HG03175 (cell line): ENCODE measurements around the gene DUSP3.
"Not testable (repeated sequence)": the region's sequence is repeated elsewhere in the genome, so short reads cannot be mapped to it uniquely, and the experiment has no call there.

Experiments used
- ATAC-seq: cut with Tn5 transposase; IDR thresholded peaks from one replicate; pipeline ENCODE4 v1.9.1; 2021; ENCODE audit warnings: mild to moderate bottlenecking, moderate library complexity; ENCODE audit not compliant: unreplicated experiment

Gene DUSP3

DNA sequence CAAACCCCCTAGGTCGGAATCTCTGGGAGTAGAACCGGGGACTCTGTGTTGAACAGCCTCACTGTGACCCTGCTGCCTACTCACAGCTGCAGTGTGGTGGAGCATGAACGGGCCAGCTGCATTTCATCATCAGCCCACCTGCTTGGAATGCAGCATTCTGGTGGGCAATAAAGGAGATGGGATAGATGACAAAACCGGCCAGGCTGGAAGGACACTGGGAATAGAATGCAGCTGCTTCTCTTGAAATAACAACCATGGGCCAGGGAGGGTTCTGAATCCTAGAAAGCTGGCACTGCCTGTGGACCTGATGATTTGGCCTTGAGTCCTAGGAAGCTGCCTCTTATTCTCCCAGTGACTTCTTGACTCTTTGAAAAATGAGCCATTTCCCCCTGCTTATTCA lies 25.0 kb upstream of the DUSP3 start:
- ATAC-seq = no peak

DNA sequence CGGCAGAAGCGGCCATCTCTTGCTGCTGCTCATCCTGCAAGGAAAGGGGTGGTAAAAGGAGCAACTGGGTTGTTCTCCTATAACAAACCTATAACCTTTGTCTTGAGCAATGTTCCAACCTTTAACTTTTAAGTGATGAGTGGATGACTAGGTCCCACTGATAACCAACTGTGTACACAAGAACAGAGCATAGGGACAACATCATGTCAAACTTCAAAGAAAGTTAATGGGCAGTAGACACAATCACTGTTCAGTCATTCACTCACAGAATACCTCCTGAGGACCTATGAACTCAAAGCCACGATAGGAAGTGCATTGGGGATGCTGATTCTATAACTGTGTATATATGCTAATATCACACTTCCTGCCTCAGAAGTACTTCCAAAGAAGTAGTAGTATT lies 23.1 kb upstream of the DUSP3 start:
- ATAC-seq = no peak

DNA sequence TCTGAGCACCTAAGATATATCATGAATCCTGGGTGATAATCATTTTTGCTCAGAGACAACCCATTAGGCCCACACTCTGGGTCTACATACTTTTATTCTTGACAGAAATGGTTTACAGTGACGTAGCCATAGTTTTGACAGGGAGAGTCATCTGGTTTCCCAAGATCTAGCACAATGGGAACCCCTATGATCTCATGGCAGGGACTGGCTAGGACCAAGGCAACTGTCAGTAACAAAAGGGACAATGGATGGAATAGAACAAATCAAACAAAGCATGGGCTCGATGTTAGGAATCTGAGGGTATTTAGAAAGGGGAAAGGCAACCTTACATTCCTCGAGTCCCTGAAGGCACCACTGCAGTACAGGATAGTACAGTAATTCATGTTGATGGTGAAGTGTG lies 22.0 kb upstream of the DUSP3 start:
- ATAC-seq = no peak

DNA sequence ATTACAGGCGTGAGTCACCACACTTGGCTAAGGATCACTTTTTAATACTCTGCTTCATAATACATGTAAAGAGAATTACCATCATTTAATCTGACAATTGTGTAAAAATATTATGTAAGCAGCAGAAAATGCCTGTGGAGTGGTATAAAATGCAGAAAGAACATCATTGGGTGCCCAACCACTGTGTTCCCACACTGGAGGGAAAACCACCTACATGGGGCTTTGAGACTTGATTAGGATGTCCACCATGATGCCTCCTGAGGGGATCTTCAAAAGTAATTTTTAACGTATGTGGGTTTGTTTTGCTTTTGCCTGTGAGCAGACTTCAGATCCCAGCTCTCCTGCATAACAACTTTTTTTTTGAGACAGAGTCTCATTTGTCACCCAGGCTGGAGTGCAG lies 20.3 kb upstream of the DUSP3 start:
- ATAC-seq = no peak

DNA sequence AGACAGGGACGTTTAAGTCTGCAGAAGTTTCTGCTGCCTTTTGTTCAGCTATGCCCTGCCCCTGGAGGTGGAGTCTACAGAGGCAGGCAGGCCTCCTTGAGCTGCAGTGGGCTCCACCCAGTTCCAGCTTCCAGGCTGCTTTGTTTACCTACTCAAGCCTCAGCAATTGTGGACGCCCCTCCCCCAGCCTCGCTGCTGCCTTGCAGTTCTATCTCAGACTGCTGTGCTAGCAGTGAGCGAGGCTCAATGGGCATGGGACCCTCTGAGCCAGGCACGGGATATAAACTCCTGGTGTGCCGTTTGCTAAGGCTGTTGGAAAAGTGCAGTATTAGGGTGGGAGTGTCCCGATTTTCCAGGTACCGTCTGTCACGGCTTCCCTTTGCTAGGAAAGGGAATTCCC lies 19.2 kb upstream of the DUSP3 start:
- ATAC-seq = not testable (repeated sequence)

DNA sequence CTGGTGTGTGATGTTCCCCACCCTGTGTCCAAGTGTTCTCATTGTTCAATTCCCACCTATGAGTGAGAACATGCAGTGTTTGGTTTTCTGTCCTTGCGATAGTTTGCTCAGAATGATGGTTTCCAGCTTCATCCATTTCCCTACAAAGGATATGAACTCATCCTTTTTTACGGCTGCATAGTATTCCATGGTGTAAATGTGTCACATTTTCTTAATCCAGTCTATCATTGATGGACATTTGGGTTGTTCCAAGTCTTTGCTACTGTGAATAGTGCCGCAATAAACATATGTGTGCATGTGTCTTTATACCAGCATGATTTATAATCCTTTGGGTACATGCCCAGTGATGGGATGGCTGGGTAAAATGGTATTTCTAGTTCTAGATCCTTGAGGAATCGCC lies 13.9 kb upstream of the DUSP3 start:
- ATAC-seq = not testable (repeated sequence)

DNA sequence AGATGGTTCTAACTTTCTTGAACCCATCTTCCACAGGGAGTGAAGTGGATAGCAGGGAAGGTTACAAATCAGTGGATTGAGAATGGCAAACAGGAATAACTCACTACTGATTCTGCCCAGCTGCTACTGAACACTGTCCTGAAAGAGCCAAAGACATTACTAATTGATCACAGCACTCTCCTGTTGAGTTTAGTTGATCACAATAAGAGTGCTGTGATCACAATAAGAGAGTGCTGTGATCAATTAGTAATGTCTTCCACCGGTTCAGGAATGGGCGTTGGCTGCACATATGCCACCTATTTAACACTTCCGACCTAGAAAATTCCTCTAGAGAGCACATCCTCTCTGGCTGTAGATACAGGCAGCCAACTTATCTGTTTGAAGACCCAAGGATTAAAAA lies 12.8 kb upstream of the DUSP3 start:
- ATAC-seq = no peak

DNA sequence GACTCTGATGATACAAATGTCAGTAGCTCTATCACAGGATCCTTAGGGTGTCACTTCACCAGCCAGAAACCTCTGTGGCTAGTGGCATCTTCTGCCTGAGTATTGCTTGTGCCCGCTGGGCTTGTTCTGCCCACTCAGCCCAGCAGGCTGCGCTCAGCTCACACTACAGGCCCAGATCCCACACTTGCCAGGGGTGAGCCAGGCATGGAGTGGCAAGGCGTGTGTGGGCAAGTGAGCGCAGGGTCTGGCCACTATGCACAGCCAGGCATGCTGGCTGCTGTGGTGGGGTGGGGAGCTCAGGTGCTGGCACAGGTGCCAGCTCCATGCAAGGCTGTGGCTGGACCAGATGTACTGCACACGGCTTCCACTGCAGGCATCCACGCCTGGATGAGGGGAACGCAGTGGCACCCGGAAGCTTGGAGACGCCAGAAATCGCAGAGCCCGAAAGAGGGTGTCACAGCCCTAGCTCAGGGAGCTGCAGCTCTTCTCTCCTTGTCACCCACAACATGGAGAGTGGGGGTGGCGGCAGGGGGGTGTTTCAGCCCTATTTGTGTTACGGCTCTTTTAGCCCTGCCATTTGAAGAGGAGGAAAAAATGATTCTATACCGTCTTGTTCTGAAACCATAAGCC lies 11.6 kb upstream of the DUSP3 start:
- ATAC-seq = no peak

DNA sequence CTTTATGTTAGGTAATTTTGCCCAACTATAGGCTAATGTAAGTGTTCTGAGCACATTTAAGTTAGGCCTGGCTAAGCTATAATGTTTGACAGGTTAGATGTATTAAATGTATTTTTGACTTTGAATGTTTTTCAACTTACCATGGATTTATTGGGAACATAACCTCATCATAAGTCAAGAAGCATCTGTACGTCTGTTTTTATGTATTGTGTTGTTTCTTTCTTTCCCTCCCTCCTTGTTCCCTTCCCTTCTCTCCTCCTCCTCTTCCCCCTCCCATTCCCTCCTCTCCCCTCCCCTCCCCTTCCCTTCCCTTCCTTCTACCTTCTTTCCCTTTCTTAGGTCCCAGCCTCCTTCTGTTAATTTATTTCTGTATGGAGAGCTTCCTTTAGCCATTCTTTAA lies 10.7 kb upstream of the DUSP3 start:
- no peak for ATAC-seq

DNA sequence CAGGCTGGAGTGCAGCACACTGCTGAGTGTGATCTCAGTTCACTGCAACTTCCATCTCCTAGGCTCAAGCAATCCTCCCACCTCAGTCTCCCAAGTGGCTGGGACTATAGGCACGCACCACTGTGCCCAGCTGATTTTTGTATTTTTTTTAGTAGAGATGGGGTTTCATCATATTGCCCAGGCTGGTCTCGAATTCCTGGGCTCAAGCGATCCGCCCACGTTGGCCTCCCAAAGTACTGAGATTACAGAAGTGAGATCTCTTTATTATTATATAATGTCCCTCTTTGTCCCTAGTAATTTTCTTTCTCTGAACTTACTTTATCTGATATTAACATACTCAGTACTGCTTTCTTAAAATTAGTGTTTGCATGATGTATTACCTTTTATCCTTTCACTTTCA lies 9.8 kb upstream of the DUSP3 start:
- no peak for ATAC-seq

DNA sequence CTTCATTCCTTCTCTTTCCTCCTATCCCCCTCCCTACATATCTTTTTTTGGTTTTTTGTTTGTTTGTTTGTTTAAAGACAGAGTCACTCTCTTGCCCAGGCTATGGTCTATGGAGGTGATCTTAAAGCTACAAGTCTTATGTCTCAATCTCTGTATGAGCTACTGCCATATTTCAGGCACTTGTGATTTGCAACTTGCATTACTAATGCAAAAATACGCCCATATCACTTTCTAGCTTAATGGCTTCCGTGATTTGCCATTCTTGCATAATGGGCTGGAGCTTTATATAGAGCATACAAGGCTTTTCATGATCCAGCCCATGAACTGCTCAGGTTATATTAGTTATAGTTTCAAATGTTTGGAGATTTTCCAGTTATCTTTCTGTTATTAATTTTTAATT lies 9.0 kb upstream of the DUSP3 start:
- no peak for ATAC-seq

DNA sequence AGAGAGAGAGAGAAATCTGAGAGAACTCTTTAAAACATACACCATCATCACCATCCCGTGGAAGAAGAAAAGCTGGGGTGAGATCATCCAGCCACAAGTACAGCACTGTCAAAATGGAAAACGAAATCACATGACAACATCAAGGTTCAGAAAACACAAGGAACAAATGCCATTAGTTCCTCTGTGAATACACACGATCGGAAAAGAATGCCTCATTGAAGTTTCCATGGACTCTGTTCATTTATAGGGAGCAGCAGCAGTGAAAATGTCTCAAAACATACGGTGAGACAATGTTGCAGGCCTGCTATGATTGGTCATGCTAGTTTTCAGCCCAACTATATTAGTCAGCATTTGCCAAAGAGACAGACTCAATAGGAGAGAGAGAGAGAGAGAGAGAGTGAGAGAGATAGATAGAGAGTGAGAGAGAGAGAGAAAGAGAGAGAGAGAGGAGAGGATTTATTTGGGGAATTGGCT lies 5.9 kb upstream of the DUSP3 start:
- no peak for ATAC-seq

DNA sequence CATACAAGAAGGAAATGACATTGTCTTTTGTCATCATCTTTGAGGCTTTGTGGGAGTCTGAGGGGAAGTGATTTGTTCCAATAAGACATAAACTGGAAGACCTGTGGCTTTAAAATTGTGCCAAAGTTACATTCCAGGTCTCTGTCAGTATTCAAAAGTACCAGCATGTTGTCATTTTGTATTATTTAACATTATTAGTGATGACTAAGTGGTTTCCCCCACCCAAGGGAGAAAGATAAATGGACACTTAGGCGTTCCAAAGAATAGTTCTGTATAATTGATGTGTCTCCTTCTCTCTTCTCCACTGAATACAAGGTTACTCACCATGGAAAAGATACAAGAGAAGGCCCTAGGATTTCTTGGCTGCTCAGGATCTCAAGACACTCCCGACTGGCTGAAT lies 5.3 kb upstream of the DUSP3 start:
- no peak for ATAC-seq

DNA sequence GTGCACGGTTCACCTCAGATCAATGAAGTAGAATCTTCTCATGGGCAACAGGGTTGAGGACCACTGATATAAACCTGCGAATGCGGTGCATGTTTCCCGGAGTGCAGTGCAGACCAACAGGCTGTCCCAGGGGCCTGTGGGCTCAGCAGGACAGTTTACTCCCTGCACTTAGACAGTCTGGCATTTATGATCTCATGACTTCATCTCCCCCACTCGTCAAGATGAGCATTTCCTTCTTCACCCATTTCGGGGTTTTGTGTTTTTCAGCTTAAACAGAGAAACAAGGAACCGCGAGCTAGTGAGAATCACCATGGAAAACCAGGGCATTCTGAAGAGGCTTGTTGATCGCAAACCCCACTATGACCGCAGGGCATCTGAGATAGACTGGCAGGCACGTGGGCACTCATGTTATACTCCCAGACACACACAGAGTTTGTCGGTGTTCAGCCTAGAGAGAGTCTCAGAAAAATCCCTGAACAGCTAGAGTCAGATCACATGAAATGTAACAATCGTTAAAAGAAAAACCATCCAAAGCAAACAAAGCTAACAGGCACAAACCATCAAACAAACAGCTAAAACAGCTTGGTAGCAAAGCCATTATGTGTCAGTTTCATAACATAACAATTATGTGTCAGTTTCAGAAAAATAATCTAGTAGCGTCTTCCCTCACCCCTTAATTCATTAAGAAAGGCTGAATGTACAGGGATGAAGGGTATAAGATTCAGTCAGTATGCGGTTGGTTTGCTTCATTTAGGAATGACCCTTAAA lies 4.3 kb upstream of the DUSP3 start:
- no peak for ATAC-seq

DNA sequence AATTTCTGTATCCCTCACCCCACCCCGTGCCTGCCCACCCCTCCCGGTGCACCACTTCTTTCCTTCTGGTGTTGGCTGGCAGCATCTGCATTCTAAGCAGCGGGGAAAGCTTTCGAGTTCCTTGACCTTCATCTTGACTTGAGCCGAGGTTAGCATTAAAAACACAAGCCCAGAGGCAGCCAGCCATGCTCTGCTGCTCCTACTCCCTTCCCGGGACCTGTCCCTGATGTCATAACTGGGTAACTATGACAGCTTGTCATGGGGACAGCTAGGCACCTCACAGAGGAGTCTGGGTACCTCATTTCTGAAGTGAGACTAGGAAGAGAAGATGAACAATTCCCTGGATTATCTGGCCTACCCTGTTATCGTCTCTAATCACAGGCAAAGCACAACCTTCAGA lies 1.4 kb upstream of the DUSP3 start, which contains the start of gene CFAP97D1:
Gene CFAP97D1 (plus strand): TSS at position 301 of the 400 bp plus-strand sequence. CDS start 28 bp downstream, at position 329.
- ATAC-seq = no peak

DNA sequence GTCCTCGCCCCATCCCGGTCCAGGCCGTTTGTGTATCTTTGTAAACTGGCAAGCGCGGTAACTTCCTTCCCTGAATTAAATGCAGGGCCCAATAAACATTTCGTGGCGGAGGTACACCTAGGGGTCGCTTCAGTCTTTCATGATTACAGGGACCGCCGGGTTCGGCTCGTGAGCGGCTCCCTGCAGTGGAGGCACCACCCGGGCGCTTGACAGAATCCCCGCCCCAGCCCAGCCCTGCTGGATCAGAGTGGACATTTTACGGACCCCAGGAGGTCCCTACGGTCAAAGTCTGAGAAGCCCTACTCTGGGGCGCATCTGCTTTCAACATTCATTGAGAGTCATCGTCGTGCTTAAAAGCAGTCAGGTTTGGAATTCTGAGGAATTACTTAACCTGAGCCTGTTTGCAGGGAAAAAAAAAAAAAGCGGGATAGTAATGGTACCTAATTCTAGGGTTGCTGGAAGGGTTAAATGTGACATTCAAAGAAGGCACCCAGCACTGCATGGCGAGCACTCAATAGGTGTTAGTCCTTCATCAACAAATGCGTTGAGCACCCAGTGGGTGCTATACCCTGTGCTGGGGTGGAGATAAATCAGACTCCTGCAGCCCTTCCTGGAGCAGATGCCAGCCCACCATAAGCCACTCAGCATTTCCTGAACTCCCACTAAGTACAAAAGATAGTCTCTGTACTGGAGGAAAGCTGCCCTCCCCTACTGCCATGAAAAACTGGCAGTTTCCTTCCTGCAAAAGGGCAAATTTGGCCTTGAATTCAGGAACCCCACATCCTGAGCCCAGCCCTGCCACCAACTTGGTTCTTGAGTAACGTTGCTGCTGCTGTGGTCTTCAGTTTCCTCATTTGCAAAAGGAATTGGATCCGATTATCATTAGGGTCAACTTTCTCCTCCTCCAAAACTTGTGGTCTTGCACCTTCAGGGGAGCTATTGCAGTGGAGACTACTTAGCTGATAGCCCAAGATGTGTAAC lies 658 bp upstream of the DUSP3 start:
- ATAC-seq = peak; percentile 9

DNA sequence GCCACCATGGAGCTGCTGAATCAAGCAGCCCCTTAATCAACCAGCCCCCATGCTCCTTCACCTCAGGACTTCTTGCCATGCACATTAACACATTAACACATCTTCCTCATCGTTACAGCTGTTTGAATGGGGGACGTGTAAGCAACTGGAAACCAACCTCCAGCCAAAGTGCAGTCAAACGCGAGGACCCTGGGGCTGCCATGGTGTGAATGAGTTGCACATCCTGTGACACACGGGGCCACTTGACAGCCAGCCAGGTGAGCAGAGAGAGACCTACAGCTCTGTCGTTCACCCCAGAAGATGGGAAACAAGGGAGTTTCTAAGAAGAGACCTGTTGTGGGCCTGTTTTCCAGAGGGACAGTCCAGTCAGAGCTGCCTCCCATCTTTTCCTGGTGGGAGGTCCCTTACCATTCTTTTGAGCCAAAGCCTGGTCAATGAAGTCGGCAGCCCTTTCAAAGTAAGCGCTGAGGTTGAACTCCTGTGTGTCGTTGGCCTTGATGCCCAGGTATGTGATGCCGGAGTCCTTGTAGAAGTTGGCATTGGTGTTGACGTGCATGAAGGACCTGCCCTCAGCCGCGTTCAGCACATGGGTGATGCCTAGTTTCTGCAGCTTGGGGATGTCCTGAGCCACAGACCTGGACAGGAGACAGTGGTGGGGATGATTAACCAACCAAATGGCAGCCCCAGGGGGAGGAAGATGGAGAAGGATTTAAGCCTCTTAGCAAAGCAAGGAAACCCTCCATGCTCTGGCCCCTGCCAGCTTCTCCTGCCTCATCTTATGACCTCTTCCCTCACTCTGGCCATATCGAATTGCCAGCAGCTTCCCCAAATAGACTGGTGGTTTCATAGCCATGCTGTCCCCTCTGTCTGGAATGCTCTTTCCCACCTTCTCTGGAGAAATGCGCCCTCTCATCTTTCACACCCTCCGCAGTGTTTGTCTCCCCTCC lies 4.2 kb downstream of the DUSP3 start:
- no peak for ATAC-seq

DNA sequence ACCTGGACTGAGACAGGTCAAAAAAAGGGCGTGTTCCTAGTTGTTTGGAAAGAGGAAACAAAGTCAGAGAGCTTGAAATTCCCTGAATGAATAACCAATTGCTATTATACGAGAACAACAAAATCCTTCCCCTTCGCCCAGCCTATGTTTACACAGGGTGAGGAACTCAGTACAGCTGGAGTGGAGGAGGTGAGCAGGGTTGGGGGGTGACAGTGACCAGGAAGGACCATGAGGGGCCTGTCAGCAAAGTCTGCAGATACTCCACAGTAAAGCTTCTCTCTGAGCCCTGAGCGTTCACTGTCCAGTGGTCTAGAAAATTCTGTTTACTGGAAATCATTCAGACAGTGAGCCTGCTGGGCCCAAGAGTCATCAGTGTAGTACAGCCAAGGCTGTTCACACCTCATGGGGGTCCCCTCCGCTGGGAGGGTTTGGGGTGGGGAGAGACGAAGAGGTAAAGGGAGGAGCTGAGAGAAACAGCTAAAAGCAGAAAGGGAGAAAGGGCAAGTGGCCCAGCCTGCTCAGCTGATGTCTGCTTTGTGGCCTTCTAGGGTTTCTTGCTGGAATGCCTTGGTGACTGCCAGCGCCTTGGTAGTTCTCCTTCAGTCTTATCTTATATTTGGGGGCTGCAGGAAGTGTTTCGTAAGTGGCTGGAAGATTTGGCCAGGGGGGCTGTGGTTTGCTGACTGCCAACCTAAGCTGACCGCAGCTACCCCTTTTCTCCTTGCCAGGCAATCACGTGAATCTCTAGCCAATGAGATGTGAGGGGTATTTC lies 5.7 kb downstream of the DUSP3 start:
- no peak for ATAC-seq

DNA sequence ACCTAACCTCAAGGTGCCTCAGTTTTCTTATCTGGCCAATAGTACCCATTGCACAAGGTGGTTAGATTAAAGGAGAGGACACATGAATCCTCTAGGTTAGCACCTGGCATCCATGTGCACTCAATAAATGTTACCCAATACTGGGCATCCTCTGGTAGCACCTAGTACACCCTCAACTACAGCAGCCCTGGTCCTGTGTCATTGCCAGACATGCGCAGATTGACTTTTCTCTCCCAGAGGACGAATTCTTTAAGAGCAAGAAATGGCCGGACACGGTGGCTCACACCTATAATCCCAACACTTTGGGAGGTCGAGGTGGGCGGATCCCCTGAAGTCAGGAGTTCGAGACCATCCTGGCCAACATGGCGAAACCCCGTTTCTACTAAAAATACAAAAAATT lies 7.3 kb downstream of the DUSP3 start:
- ATAC-seq = no peak
